ENCODE measurements around the gene SNRPE.

The SNRPE gene

GRCh38 chr1:203888807-203889251 is 27.4 kb downstream of the SNRPE start:
- DNase-seq: no peak

DNA sequence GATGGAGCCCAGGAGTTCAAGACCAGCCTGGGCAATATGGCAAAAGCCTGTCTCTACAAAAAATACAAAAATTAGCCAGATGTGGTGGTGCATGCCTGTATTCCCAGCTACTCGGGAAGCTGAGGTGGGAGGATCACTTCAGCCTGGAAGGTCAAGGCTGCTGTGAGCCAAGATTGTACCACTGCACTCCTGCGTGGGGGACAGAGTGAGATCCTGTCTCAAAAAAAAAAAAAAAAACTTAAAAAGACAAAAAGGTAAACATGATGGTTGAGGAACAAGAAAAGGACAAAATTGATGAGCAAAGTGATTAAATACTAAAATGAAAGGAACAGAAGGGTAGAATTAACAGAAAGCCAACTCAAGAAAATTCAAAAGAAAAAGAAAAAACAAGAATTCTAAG is 30.6 kb downstream of the SNRPE start:
- no peak for DNase-seq

DNA sequence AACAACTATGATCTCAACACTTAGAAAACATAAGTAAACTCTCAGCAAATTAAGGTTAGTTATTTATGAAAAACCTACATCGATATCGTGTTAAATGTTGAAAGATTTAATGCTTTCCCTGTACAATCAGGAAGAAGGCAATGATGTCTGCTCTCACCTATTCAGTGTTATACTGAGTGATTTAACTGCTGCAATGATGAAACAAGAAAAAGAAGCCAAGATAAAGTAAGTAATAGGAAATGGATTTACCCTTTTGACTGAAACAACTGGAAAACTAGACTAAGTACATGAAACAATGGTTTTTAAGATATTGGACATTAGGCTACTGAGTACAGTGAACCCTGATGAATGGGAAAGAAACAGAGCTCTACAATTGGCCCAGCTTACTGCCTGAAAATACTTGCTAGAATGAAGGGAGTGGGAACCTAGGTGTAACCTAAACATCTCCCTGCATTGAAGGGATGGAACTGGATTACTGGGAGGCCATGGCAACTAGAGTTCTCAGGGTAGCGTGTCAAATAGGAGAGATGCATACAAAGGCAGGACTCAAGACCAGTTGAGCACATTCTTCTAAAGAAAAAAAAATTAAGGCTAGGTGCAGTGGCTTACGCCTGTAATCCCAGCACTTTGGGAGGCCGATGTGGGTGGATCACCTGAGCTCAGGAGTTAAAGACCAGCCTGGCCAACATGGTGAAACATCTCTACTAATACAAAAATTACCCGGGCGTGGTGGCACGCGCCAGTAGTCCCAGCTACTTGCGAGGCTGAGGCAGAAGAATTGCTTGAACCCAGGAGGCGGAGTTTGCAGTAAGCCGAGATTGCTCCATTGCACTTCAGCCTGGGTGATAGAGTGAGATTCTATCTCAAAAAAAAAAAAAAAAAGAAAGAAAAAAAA is 37.3 kb downstream of the SNRPE start:
- DNase-seq: no peak

- DNase-seq: no peak
Measured at GRCh38 chr1:203899353-203899716, 37.9 kb downstream of the SNRPE start.

- DNase-seq: no peak
Measured at GRCh38 chr1:203899869-203900714, 38.7 kb downstream of the SNRPE start.

- no peak for DNase-seq
Measured at GRCh38 chr1:203901581-203901980, 40.2 kb downstream of the SNRPE start.

DNA sequence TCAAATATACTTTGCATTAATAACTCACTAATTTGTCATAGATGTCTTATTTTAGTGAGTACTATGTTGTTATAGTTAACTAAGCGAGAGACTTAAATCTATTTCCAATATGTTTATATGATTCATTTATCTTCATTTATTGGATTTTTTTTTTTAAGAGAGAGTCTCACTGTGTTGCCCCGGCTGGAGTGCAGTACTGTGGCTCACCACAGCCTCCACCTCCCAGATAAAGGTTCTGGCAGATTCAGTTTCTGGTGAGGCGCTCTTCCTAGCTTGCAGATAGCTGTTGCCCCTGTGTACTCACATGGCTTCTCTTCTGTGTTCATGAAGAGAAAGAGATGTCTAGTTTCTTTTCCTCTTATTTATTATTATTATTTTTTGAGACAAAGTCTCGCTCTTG is 43.9 kb downstream of the SNRPE start:
- no peak for DNase-seq

GRCh38 chr1:203906932-203907331 is 45.5 kb downstream of the SNRPE start:
- DNase-seq: no peak

GRCh38 chr1:203907901-203908300 is 46.5 kb downstream of the SNRPE start:
- no peak for DNase-seq

DNA sequence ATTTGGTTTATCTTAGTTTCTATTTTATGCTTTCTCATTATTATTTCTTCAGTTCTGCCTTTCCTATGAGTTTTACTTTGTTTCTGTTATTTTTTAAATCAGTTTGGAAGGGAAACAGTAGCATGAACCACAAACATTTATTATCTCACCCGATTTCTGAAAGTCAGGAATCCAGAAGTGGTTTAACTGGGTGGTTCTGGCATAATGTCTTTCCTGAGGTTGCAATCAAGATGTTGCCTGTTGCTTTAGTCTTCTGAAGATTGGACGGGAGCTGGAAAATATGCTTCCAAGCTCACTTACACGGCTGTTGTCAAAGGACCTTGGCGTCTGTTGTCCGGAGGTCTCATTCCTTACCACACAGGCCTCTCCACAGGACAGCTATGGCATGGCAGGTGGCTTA is 50.4 kb downstream of the SNRPE start:
- no peak for DNase-seq

DNA sequence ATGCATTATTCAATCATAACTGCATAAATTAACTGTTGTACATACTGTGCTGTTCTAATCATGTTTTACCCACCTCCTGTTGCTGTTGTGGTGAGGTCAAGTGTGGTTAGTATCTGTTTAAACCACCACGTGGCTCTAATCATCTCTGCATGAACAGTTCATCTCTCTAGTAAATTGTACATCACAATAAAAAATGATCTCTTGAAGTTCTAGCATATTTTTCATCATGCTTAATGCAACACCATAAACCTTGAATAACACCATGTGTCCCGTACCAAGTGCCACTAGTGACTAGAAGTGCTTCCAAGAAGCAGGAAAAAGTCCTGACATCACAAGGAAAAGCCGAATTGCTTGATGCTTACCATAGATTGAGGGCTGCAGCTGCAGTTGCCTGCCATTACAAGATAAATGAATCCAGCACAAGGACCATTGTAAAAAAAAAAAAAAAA is 51.7 kb downstream of the SNRPE start:
- DNase-seq: no peak

- no peak for DNase-seq
Measured at GRCh38 chr1:203914292-203914691, 52.9 kb downstream of the SNRPE start.

GRCh38 chr1:203915811-203916210 is 54.4 kb downstream of the SNRPE start:
- DNase-seq: no peak

DNA sequence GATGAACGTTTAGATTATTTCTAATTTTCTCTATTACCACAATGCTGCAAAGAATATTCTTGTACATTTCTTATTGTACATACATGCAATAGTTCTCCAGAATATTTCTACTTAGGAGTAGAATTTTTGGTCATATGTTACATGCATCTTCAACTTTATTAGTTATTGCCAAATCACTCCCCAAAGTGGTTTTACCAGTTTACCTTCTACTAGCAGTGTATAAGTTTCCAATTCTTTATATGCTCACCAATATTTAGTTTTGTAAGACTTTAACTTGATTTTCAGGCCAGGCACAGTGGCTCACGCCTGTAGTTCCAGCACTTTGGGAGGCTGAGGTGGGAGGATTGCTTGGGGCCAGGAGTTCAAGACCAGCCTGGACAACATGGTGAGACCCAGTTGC is 55.4 kb downstream of the SNRPE start:
- DNase-seq: no peak
